Gastrocnemius medialis (tissue), 4 donors: ENCODE data around the gene LFNG.

Source experiments
- POLR2A ChIP-seq, 2 donors: fragments of 450-650 bp; IDR thresholded peaks; one replicate each; pipeline ENCODE4 v1.6.1; 2017; ENCODE audit warnings: antibody characterized with exemption in 2 of 2, mild to moderate bottlenecking in 2 of 2, moderate library complexity in 2 of 2
- TF ChIP-seq, protein P1 (sequence below), 5 experiments: fragments of 450-650 bp in 3 of 5; fragments of 200-600 bp in 2 of 5; sonication (generic) in 2 of 5; IDR thresholded peaks in 4 of 5; conservative IDR thresholded peaks in 1 of 5; 1 replicate in 4 of 5; 2 replicates in 1 of 5; pipeline ENCODE4 v1.5.1; 2016 to 2019; ENCODE audit warnings: antibody characterized with exemption in 5 of 5, mild to moderate bottlenecking in 3 of 5, moderate library complexity in 3 of 5

DNA sequence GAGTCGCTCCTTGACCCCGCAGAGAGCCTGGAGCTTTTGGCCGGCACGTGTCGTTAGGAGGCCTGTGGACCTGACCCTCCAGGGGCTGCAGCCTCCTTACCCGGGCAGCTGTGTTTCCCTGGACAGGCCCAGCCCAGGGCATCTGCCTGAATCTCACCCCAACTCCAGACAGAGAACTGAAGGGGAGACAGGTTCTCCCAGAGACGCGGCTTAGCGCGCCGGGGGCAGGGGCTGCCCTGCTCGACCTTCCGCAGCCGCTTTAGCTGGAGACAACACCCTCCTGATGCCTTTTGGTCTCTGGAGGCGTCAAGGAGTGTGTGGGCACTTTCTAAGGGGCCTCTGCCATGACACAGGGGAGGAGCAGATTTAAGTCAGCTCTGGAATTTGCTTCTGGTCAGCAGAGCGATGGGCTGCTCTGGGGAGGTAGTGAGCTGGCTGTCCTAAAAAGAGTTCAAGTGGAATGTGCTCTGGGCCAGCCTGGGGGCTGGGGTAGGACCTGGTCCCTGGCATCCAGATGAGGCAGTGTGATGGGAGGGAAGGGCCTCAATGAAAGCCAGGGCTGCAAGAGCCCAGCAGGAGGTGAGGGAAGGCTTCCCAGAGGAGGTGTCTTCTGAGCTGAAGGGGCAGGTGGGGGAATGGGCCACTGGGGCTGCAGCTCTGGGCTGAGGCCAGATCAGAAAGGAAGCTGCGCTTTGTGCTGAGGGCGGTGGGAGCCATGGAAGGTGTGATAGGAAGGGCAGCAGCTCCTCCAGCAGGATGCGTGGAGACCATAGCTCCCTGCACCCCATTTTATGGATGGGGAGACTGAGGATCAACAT is 49.2 kb upstream of the LFNG start:
- TF ChIP-seq POLR2A (IDR thresholded peaks at IDR 0.05): no peak
- TF ChIP-seq, protein P1, sequence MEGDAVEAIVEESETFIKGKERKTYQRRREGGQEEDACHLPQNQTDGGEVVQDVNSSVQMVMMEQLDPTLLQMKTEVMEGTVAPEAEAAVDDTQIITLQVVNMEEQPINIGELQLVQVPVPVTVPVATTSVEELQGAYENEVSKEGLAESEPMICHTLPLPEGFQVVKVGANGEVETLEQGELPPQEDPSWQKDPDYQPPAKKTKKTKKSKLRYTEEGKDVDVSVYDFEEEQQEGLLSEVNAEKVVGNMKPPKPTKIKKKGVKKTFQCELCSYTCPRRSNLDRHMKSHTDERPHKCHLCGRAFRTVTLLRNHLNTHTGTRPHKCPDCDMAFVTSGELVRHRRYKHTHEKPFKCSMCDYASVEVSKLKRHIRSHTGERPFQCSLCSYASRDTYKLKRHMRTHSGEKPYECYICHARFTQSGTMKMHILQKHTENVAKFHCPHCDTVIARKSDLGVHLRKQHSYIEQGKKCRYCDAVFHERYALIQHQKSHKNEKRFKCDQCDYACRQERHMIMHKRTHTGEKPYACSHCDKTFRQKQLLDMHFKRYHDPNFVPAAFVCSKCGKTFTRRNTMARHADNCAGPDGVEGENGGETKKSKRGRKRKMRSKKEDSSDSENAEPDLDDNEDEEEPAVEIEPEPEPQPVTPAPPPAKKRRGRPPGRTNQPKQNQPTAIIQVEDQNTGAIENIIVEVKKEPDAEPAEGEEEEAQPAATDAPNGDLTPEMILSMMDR (IDR thresholded peaks at IDR 0.05 in 4 of 5, conservative IDR thresholded peaks at IDR 0.05 in 1 of 5): no peak
